Parathyroid adenoma (tissue), 2 donors: Measurements from ENCODE around the gene EPHX1.
A peak's percentile ranks its signal among the peaks of the same experiment; 100 is the strongest.

Experiments used
- H2AFZ ChIP-seq: fragments of 300-600 bp; sonication (generic); one replicate; pipeline ENCODE4 v1.7.0; 2017; ENCODE audit warnings: antibody characterized with exemption, mild to moderate bottlenecking
- H3K27ac ChIP-seq: fragments of 300-600 bp; sonication (generic); one replicate; pipeline ENCODE4 v1.7.0; 2017
- H3K27me3 ChIP-seq: fragments of 300-600 bp; sonication (generic); one replicate; pipeline ENCODE4 v1.7.0; 2017; ENCODE audit warnings: low read length; ENCODE audit not compliant: control insufficient read depth, insufficient read depth
- H3K36me3 ChIP-seq: fragments of 300-600 bp; sonication (generic); one replicate; pipeline ENCODE4 v1.7.0; 2017; ENCODE audit warnings: low read length; ENCODE audit not compliant: control insufficient read depth, insufficient read depth
- H3K4me1 ChIP-seq: fragments of 300-600 bp; sonication (generic); one replicate; pipeline ENCODE4 v1.7.0; 2017; ENCODE audit warnings: control low read depth
- H3K4me2 ChIP-seq: fragments of 300-600 bp; sonication (generic); one replicate; pipeline ENCODE4 v1.7.0; 2017; ENCODE audit warnings: low read length
- H3K4me3 ChIP-seq: fragments of 300-600 bp; sonication (generic); one replicate; pipeline ENCODE4 v1.7.0; 2017; ENCODE audit warnings: low read depth, low read length
- H3K79me2 ChIP-seq: fragments of 300-600 bp; sonication (generic); one replicate; pipeline ENCODE4 v1.7.0; 2017; ENCODE audit warnings: control low read depth
- H3K9ac ChIP-seq: fragments of 300-600 bp; sonication (generic); one replicate; pipeline ENCODE4 v1.7.0; 2017; ENCODE audit warnings: mild to moderate bottlenecking
- H3K9me3 ChIP-seq: fragments of 300-600 bp; sonication (generic); one replicate; pipeline ENCODE4 v1.7.0; 2017; ENCODE audit warnings: low read length; ENCODE audit not compliant: control insufficient read depth
- CTCF ChIP-seq: fragments of 300-600 bp; sonication (generic); IDR thresholded peaks from one replicate; pipeline ENCODE4 v1.7.0; 2017; ENCODE audit warnings: antibody characterized with exemption, mild to moderate bottlenecking
- donor health status: primary hyperparathyroidism.

Gene EPHX1

DNA sequence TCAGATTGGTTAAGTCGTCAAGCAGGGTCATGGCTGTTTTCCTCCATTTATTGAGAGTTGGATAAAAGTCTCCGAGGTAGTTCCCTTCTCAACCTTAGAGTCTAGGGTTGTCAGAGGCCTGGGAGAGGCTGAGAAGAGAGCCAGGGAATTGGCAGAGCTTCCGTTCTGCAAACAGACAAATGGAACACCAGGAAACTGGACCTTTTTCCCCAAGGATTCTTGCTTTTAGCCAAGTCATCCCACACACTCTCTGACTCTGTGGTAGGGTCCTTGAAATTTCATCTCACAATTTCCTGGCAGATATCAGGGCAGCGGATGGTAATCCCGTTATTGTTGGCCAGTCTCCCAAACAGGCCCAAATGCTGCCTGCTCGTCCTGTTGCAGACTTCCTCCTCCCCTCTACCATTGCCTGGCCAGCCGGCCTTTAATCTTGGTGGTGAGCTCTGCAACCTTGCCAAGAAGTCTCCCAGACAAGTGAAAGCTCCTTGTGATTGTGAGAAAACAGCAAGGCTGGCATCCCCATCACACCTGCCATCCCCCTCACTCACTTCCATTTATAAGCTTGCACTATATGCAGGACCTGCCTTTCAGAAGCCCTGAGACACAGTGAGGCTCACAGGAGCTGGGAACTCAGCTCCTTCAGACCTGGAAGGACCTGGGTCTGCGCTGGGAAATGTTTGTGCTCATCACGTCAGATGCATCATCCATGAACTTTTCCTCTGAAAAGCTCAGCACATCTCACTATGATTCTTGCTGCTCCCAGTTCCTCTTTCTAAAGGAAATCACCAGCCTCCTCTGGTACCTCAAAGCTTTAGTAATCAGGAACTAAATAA lies 46.0 kb upstream of the EPHX1 start:
- Histone ChIP-seq H3K27ac (peak overlapping the region; percentile 20), H2AFZ (peak overlapping the region; percentile 51), H3K4me2 (no peak overlapping the region), H3K9ac (no peak overlapping the region), H3K36me3 (no peaks in the 10 kb centered on the region), H3K9me3 (no peaks in the 10 kb centered on the region), H3K4me3 (no peak overlapping the region), H3K4me1 (peaks cover 15% of the 10 kb centered on the region), H3K79me2 (no peaks in the 10 kb centered on the region), H3K27me3 (no peaks in the 10 kb centered on the region)
- TF ChIP-seq CTCF = no peak

DNA sequence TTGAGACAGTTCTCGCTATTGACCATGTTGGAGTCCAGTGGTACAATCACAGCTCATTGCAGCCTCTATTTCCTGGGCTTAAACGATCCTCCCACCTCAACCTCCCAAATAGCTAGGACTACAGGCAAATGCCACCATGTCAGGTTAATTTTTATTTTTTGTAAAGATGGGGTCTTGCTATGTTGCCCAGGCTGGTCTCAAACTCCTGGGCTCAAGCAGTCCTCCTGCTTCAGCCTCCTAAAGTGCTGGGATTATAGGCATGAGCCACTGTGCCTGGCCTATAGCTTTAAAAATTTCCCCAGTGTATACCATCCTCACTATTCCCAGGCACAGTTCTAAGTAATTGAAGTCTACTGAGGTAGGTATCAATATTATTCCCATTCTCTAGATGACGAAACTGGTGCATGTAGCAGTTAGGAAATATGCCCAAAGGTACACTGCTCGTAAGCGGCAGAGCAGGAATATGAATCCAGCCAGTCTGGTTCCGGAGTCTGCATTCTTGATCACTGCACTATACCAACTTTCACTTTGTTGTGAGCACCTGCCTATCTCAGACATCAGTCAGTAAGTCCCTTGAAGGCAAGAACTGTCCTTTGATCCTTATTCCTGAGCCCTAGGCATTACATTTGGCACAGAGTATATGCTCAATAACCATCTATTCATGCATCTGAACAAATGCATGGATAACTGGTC lies 43.8 kb upstream of the EPHX1 start:
- no peak for TF ChIP-seq CTCF
- Histone ChIP-seq H3K9me3 (no peaks in the 10 kb centered on the region), H3K4me1 (peaks cover 24% of the 10 kb centered on the region), H3K79me2 (no peaks in the 10 kb centered on the region), H3K36me3 (no peaks in the 10 kb centered on the region), H3K9ac (no peak overlapping the region), H2AFZ (no peak overlapping the region), H3K27me3 (no peaks in the 10 kb centered on the region), H3K4me3 (no peak overlapping the region), H3K27ac (no peak overlapping the region), H3K4me2 (no peak overlapping the region)

GRCh38 chr1:225766967-225767633 lies 42.8 kb upstream of the EPHX1 start:
- no peaks in the 10 kb centered on the region for H3K27me3 ChIP-seq
- H3K27ac ChIP-seq = peak overlapping the region; percentile 80
- H3K4me2 ChIP-seq = no peak overlapping the region
- TF ChIP-seq CTCF = no peak
- no peaks in the 10 kb centered on the region for H3K9me3 ChIP-seq
- no peaks in the 10 kb centered on the region for H3K36me3 ChIP-seq
- no peak overlapping the region for H3K4me3 ChIP-seq
- peaks cover 27% of the 10 kb centered on the region for H3K4me1 ChIP-seq
- H3K79me2 ChIP-seq = no peaks in the 10 kb centered on the region
- no peak overlapping the region for H3K9ac ChIP-seq
- H2AFZ ChIP-seq = peak overlapping the region; percentile 64

- H3K9me3 ChIP-seq = no peaks in the 10 kb centered on the region
- H3K4me3 ChIP-seq = no peak overlapping the region
- no peaks in the 10 kb centered on the region for H3K27me3 ChIP-seq
- H3K4me2 ChIP-seq = no peak overlapping the region
- peak overlapping the region; percentile 64 for H2AFZ ChIP-seq
- H3K4me1 ChIP-seq = peaks cover 30% of the 10 kb centered on the region
- H3K27ac ChIP-seq = peak overlapping the region; percentile 80
- TF ChIP-seq CTCF = no peak
- H3K9ac ChIP-seq = no peak overlapping the region
- no peaks in the 10 kb centered on the region for H3K36me3 ChIP-seq
- no peaks in the 10 kb centered on the region for H3K79me2 ChIP-seq
Measured at GRCh38 chr1:225767634-225768540, 42.0 kb upstream of the EPHX1 start.
